IPS-18c (cell line): ENCODE data around the gene AP3B1.

ENCODE experiments used
- H3K4me3 ChIP-seq: 2 replicates; pipeline ENCODE4 v1.7.0; 2013; ENCODE audit warnings: low read depth, mild to moderate bottlenecking, low read length, moderate library complexity; ENCODE audit not compliant: insufficient read depth
- H3K9me3 ChIP-seq: one replicate; pipeline ENCODE4 v1.6.1; 2013; ENCODE audit warnings: mild to moderate bottlenecking, low read length, moderate library complexity; ENCODE audit not compliant: control insufficient read depth, insufficient read depth

Gene AP3B1

GRCh38 chr5:78269088-78269703 is 25.3 kb downstream of the AP3B1 start:
- no peak overlapping the region for H3K4me3 ChIP-seq
- H3K9me3 ChIP-seq, result no peaks in the 10 kb centered on the region

- no peaks in the 10 kb centered on the region for H3K9me3 ChIP-seq
- no peak overlapping the region for H3K4me3 ChIP-seq
These were observed 26.1 kb downstream of the AP3B1 start for GRCh38 chr5:78268356-78268755.

GRCh38 chr5:78265163-78265562 is 29.3 kb downstream of the AP3B1 start:
- Histone ChIP-seq H3K9me3 (no peaks in the 10 kb centered on the region), H3K4me3 (no peak overlapping the region)

- no peaks in the 10 kb centered on the region for H3K9me3 ChIP-seq
These were observed 29.9 kb downstream of the AP3B1 start for GRCh38 chr5:78264600-78264999.

GRCh38 chr5:78260771-78261170 is 33.7 kb downstream of the AP3B1 start:
- Histone ChIP-seq H3K4me3 (no peak overlapping the region), H3K9me3 (no peaks in the 10 kb centered on the region)

More at GRCh38 chr5:78264600-78264999, 29.9 kb downstream of the AP3B1 start:
- H3K4me3 ChIP-seq, result no peak overlapping the region

- Histone ChIP-seq H3K9me3 (no peaks in the 10 kb centered on the region), H3K4me3 (no peak overlapping the region)
These were observed 41.3 kb downstream of the AP3B1 start for GRCh38 chr5:78253201-78253600.

- no peak overlapping the region for H3K4me3 ChIP-seq
- H3K9me3 ChIP-seq, result no peaks in the 10 kb centered on the region
These were observed 41.8 kb downstream of the AP3B1 start for GRCh38 chr5:78252715-78253114.

GRCh38 chr5:78251663-78252284 is 42.7 kb downstream of the AP3B1 start:
- H3K9me3 ChIP-seq, result no peaks in the 10 kb centered on the region
- H3K4me3 ChIP-seq, result no peak overlapping the region

GRCh38 chr5:78245136-78245535 is 49.4 kb downstream of the AP3B1 start:
- Histone ChIP-seq H3K9me3 (peaks cover 2% of the 10 kb centered on the region), H3K4me3 (no peak overlapping the region)

GRCh38 chr5:78243639-78244038 is 50.9 kb downstream of the AP3B1 start:
- H3K9me3 ChIP-seq, result peaks cover 2% of the 10 kb centered on the region
- H3K4me3 ChIP-seq, result no peak overlapping the region

- peaks cover 2% of the 10 kb centered on the region for H3K9me3 ChIP-seq
These were observed 51.4 kb downstream of the AP3B1 start for GRCh38 chr5:78243091-78243490.

GRCh38 chr5:78242001-78242400 is 52.5 kb downstream of the AP3B1 start:
- Histone ChIP-seq H3K9me3 (peaks cover 2% of the 10 kb centered on the region), H3K4me3 (no peak overlapping the region)

More at GRCh38 chr5:78243091-78243490, 51.4 kb downstream of the AP3B1 start:
- no peak overlapping the region for H3K4me3 ChIP-seq

- no peaks in the 10 kb centered on the region for H3K9me3 ChIP-seq
- H3K4me3 ChIP-seq, result no peak overlapping the region
These were observed 56.6 kb downstream of the AP3B1 start for GRCh38 chr5:78237911-78238310.

- H3K4me3 ChIP-seq, result no peak overlapping the region
- no peaks in the 10 kb centered on the region for H3K9me3 ChIP-seq
These were observed 58.5 kb downstream of the AP3B1 start for GRCh38 chr5:78236046-78236445.

- no peak overlapping the region for H3K4me3 ChIP-seq
- H3K9me3 ChIP-seq, result no peaks in the 10 kb centered on the region
These were observed 59.2 kb downstream of the AP3B1 start for GRCh38 chr5:78235289-78235688.

GRCh38 chr5:78234804-78235203 is 59.7 kb downstream of the AP3B1 start:
- Histone ChIP-seq H3K9me3 (no peaks in the 10 kb centered on the region), H3K4me3 (no peak overlapping the region)

GRCh38 chr5:78232163-78232562 is 62.3 kb downstream of the AP3B1 start:
- no peaks in the 10 kb centered on the region for H3K9me3 ChIP-seq
- no peak overlapping the region for H3K4me3 ChIP-seq

GRCh38 chr5:78224358-78224757 is 70.1 kb downstream of the AP3B1 start:
- Histone ChIP-seq H3K4me3 (no peak overlapping the region), H3K9me3 (no peaks in the 10 kb centered on the region)

GRCh38 chr5:78221964-78222451 is 72.5 kb downstream of the AP3B1 start:
- H3K4me3 ChIP-seq, result no peak overlapping the region

More at GRCh38 chr5:78221964-78222451, 72.5 kb downstream of the AP3B1 start:
- no peaks in the 10 kb centered on the region for H3K9me3 ChIP-seq
